Ascending aorta (tissue), 2 donors: Measurements from ENCODE around the gene ITSN1. TPM values are rescaled to one million over a fixed set of nuclear protein-coding genes. Genes with fewer than 3 reads are reported as not detected.
A peak's percentile ranks its signal among the peaks of the same experiment; 100 is the strongest.

ENCODE experiments used
- DNase-seq, 2 donors: peaks; one replicate each; pipeline ENCODE4 v3.0.0-alpha.2; 2019; ENCODE audit warnings: low spot score in 2 of 2
- H3K27ac ChIP-seq, 2 donors: fragments of 200-600 bp; sonication (generic); one replicate each; pipeline ENCODE4 v1.5.1; 2016 to 2017; ENCODE audit warnings: mild to moderate bottlenecking in 1 of 2
- H3K27me3 ChIP-seq: fragments of 200-600 bp; sonication (generic); one replicate; pipeline ENCODE4 v1.5.1; 2017
- H3K36me3 ChIP-seq, 2 donors: fragments of 200-600 bp; sonication (generic); one replicate each; pipeline ENCODE4 v1.5.1; 2016
- H3K4me1 ChIP-seq, 2 donors: fragments of 200-600 bp; sonication (generic); one replicate each; pipeline ENCODE4 v1.5.1; 2016 to 2017; ENCODE audit warnings: mild to moderate bottlenecking in 1 of 2
- H3K4me3 ChIP-seq, 2 donors: fragments of 200-600 bp; sonication (generic); one replicate each; pipeline ENCODE4 v1.5.1; 2016 to 2017; ENCODE audit warnings: mild to moderate bottlenecking in 1 of 2
- H3K9me3 ChIP-seq, 2 donors: fragments of 200-600 bp; sonication (generic); one replicate each; pipeline ENCODE4 v1.5.1; 2016
- intact Hi-C: fragments of 100-400 bp; cut with DNase I; formaldehyde crosslinking; loops from one replicate; pipeline ENCODE4 v1.15.1; 2023
- total RNA-seq: library from RNA; depleted of rRNA; stranded (reverse); fragments of >200 nt; gene quantifications from one replicate; pipeline ENCODE4 v1.1.0, GENCODE V29; 2016
- TF ChIP-seq, protein P1 (sequence below), 3 experiments: fragments of 200-600 bp in 2 of 3; fragments of 450-650 bp in 1 of 3; sonication (generic) in 2 of 3; IDR thresholded peaks; one replicate each; pipeline ENCODE4 v1.5.1; 2016 to 2019; ENCODE audit warnings: antibody characterized with exemption in 3 of 3, mild to moderate bottlenecking in 1 of 3, moderate library complexity in 1 of 3

ITSN1 gene
- total RNA-seq, 1 donor from 2014 or later: 95.0 TPM

DNA sequence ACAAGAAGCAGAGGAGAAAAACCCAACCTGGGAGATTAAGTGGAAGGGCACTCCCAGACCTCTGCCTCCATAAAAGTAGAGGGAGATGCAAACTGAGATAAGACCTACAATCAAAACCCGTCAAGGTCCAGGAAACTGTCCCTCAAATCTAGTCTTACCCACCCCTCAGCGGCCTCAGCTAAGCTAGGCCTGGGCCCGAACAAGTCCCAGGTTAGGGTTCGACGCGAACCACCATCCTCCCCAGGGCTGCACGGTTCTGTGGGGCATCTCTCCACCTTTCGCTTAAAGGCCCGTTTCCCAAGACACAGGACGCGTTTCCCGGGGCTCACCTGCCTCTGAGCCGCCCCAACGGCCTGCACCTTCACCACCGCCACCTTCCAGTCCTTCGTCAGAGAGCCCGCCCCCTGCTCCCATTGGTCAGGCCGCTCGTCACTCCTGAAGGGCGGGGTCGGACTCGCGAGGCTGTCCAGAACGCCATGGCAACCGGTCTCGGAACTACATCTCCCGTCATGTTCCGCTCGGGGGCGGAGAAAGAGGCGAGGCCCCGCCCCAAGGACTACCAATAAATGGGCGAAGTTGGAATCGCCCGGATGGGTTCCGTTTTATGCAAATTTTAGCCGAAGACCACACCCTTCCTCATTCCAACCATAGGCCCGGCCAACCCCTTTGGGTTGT is 812 bp upstream of the ITSN1 start, which contains the start of gene CRYZL1:
Gene CRYZL1 (minus strand): TSS at position 390 of the 675 bp plus-strand sequence. CDS start 10,190 bp downstream, outside the sequence.
- intact Hi-C loops: loop anchor here (1.0 to 10.0 kb wide), 7 partner anchors 41 to 914 kb away; partner anchors contain the start of genes DONSON, GART and SYNJ1
- TF ChIP-seq, protein P1, sequence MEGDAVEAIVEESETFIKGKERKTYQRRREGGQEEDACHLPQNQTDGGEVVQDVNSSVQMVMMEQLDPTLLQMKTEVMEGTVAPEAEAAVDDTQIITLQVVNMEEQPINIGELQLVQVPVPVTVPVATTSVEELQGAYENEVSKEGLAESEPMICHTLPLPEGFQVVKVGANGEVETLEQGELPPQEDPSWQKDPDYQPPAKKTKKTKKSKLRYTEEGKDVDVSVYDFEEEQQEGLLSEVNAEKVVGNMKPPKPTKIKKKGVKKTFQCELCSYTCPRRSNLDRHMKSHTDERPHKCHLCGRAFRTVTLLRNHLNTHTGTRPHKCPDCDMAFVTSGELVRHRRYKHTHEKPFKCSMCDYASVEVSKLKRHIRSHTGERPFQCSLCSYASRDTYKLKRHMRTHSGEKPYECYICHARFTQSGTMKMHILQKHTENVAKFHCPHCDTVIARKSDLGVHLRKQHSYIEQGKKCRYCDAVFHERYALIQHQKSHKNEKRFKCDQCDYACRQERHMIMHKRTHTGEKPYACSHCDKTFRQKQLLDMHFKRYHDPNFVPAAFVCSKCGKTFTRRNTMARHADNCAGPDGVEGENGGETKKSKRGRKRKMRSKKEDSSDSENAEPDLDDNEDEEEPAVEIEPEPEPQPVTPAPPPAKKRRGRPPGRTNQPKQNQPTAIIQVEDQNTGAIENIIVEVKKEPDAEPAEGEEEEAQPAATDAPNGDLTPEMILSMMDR (IDR thresholded peaks at IDR 0.05): no peak

DNA sequence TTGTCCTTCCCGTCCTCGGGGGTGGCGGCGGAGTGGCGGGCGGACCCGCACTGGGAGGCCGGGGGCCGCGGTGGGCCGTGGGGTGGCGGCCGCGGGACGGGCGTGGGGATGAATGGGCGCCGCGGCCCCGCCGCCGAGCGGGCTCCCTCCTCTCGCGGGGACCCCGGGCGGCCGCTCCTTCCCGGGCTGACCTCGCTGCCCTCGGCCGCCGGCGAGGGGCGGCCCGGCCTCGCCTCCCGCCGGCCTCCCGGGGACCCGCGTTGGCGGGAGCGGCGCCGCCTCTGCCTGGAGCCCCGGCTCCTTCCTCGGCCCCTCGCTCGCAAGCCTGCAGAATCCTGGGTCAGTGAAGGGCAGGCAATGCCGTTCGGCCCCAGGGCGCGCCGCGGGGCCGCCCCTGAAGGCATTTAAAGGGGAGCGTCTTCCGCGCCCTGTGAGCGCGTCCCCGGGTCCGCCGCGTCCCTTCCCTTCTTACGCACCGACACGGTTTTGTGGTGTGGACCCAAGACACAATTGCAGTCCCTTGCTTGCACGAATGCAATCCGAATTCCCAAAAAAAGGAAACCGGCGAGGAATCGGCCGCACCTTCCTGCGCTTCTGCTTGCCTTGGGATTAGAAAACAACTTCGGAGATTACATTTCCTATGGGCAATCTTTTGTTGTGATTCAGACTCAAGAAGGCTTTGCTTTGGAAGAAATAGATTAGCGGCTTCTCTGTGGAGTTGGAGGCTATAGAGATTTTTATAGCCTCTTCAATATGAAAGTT is 776 bp downstream of the ITSN1 start:
- TF ChIP-seq, protein P1 (IDR thresholded peaks at IDR 0.05): no peak
- no peaks in the 10 kb centered on the region for H3K36me3 ChIP-seq
- intact Hi-C loops: loop anchor here (1.0 to 10.0 kb wide), 7 partner anchors 40 to 916 kb away; partner anchors contain the start of genes DONSON, GART and SYNJ1
- no peaks in the 10 kb centered on the region for H3K9me3 ChIP-seq
- peak overlapping the region; percentile 93 to 100 for H3K4me3 ChIP-seq
- H3K27ac ChIP-seq: peak overlapping the region; percentile 84 to 95
- H3K4me1 ChIP-seq: peaks cover 5 to 20% of the 10 kb centered on the region in 2 donors
- DNase-seq: peak in 1 of 2 donors; percentile 70
- no peaks in the 10 kb centered on the region for H3K27me3 ChIP-seq

More for the DNA sequence above, 812 bp upstream of the ITSN1 start, which contains the start of gene CRYZL1:
- no peaks in the 10 kb centered on the region for H3K9me3 ChIP-seq
- no peaks in the 10 kb centered on the region for H3K36me3 ChIP-seq
- no peaks in the 10 kb centered on the region for H3K27me3 ChIP-seq
- peak within 1 kb of the TSS; percentile 84 to 95 for H3K27ac ChIP-seq
- peak; percentile 100 for DNase-seq
- peaks cover 5 to 20% of the 10 kb centered on the region in 2 donors for H3K4me1 ChIP-seq
- peak within 1 kb of the TSS; percentile 93 to 100 for H3K4me3 ChIP-seq

DNA sequence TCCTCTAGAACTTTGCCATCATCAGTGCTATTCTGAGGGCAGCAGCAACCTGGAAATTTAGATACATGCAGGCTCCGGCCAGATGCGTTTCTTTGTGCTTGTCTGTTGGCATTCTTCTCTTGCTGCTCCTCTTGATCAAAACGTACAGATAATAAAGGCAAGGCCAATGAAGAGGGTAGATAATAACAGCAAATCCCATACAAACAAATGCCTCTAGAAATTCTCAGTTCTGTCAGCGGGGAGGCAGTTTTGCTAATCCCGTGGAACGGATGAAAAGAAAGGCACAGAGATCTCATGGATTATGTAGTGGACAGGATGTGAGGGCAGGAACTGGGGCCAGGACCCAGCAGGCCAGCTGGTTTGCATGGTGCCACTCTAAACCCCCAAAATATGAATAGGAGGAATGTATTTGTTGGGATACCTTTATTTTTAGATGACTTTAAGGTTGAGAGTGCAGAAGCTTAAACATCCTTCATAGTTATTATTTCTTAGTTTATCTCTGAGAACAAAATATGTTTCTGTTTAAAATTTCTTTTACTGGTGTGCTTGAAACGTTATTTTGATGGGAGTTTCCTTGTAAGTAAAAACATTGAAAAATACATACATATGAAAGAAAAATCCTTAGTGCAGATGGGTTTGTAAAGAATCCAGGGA is 1.5 kb downstream of the ITSN1 start:
- DNase-seq: no peak
- H3K27me3 ChIP-seq: no peaks in the 10 kb centered on the region
- intact Hi-C loops: loop anchor here (2.0 to 10.0 kb wide), 6 partner anchors 39 to 916 kb away; partner anchors contain the start of genes DONSON and SYNJ1
- H3K36me3 ChIP-seq: no peaks in the 10 kb centered on the region
- H3K9me3 ChIP-seq: no peaks in the 10 kb centered on the region
- H3K27ac ChIP-seq: peak overlapping the region; percentile 84 to 95
- peak overlapping the region; percentile 93 to 100 for H3K4me3 ChIP-seq
- TF ChIP-seq, protein P1 (IDR thresholded peaks at IDR 0.05): no peak
- H3K4me1 ChIP-seq: peaks cover 5 to 20% of the 10 kb centered on the region in 2 donors

DNA sequence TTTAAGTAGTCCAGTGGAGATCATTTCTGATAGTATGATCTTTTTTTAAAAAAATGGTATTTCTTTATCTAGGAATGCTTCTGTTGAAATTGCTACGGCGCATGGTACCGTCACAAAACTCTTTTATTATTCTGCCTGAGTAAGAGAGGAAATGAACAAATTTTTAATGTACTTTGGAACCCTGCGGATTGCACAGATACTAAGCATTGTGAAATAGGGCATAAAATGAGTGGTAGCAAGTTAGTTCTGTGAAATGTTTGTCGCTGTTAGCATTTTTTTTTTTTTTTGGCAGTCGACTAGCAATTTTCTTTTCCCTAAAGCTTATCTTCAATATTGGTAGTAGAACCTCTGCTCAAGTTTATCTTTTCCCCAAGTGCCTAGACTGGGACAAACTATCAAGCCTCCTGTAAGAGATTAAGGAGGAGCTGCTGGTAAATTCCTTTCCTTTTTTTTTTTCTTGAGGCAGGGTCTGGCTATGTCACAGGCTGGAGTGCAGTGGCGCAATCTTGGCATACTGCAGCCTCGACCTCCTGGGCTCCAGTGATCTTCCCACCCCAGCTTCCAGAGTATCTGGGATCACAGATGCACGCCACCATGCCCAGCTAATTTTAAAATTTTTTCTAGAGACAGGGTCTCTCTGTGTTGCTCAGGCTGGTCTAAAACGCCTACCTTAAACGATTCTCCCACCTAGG is 2.2 kb downstream of the ITSN1 start:
- intact Hi-C loops: loop anchor here (5.0 to 10.0 kb wide), 3 partner anchors 118 to 917 kb away; partner anchors contain the start of gene SYNJ1
- peak overlapping the region; percentile 84 to 95 for H3K27ac ChIP-seq
- H3K36me3 ChIP-seq: no peaks in the 10 kb centered on the region
- H3K4me3 ChIP-seq: peak overlapping the region; percentile 93 to 100
- no peaks in the 10 kb centered on the region for H3K9me3 ChIP-seq
- TF ChIP-seq, protein P1 (IDR thresholded peaks at IDR 0.05): no peak
- no peaks in the 10 kb centered on the region for H3K27me3 ChIP-seq
- no peak for DNase-seq
- peaks cover 5 to 20% of the 10 kb centered on the region in 2 donors for H3K4me1 ChIP-seq

DNA sequence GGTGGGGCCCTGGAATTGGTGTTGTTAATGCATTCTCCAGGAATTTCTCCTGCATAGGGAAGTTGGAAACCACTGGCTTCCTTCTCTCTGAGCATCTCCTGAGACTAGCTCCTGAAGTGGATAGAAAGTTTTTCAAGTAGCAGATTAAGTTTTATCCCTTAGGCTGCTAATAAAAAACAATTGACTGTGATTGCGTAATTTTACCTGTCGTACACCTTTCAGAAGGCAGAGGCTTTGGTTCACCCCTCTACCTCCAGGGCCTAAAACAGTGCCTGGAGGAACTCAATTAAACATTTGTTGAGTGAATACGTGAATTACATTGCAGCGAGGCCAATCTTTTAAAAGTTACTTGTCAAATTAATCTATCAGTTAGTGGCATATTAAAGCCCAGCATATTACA is 3.4 kb downstream of the ITSN1 start:
- Histone ChIP-seq H3K27me3 (no peaks in the 10 kb centered on the region), H3K4me3 (no peak overlapping the region), H3K36me3 (no peaks in the 10 kb centered on the region), H3K4me1 (peaks cover 5 to 14% of the 10 kb centered on the region in 2 donors), H3K27ac (peak overlapping the region in 1 of 2 donors; percentile 95), H3K9me3 (no peaks in the 10 kb centered on the region)
- no peak for DNase-seq
- intact Hi-C loops: loop anchor here (10.0 kb wide), 1 partner anchor 479 kb away; no protein-coding TSS in a partner anchor
- TF ChIP-seq, protein P1 (IDR thresholded peaks at IDR 0.05): no peak
